HL-60 (cell line): ENCODE results near the gene DPPA3.
"Not testable (repeated sequence)": the region's sequence is repeated elsewhere in the genome, so short reads cannot be mapped to it uniquely, and the experiment has no call there.

ENCODE experiments used
- DNase-seq, 2 experiments: peaks; one replicate each; pipeline ENCODE4 v3.0.0-alpha.2; 2010 to 2020; ENCODE audit warnings: low read depth in 1 of 2, low spot score in 1 of 2
- H3K27ac ChIP-seq: fragments of 250-450 bp; sonication (Bioruptor Pico); replicated peaks from 2 replicates; pipeline ENCODE4 v1.5.1; 2020; ENCODE audit warnings: mild to moderate bottlenecking, moderate library complexity
- H3K27me3 ChIP-seq: fragments of 250-450 bp; sonication (Bioruptor Pico); 2 replicates; pipeline ENCODE4 v1.5.1; 2021; ENCODE audit warnings: mild to moderate bottlenecking, moderate library complexity; ENCODE audit not compliant: insufficient read depth, poor library complexity, severe bottlenecking
- H3K4me3 ChIP-seq: replicated peaks from 2 replicates; pipeline ENCODE4 v1.5.1; 2011; ENCODE audit warnings: mild to moderate bottlenecking, control low read depth, low read length; ENCODE audit not compliant: insufficient read depth
- CTCF ChIP-seq: IDR thresholded peaks from one replicate; pipeline ENCODE4 v1.5.1; 2011; ENCODE audit warnings: low read length, control low read depth, inconsistent platforms; ENCODE audit not compliant: insufficient read depth
- GABPA ChIP-seq: IDR thresholded peaks from 2 replicates; pipeline ENCODE4 v1.6.1; 2012; ENCODE audit warnings: low read depth
- POLR2AphosphoS5 ChIP-seq: IDR thresholded peaks from 2 replicates; pipeline ENCODE4 v1.6.1; 2012; ENCODE audit warnings: low read depth
- REST ChIP-seq: IDR thresholded peaks from 2 replicates; pipeline ENCODE4 v1.6.1; 2012; ENCODE audit warnings: low read depth; ENCODE audit not compliant: insufficient replicate concordance
- SPI1 ChIP-seq: IDR thresholded peaks from 2 replicates; pipeline ENCODE4 v1.6.1; 2012; ENCODE audit warnings: low read depth, mild to moderate bottlenecking, borderline replicate concordance

DPPA3 gene

GRCh38 chr12:7719946-7720730, 8.9 kb downstream of the DPPA3 start:
- Histone ChIP-seq H3K27me3 (no peaks in the 10 kb centered on the region), H3K4me3 (no peak overlapping the region), H3K27ac (no peak overlapping the region)
- no peak for DNase-seq
- TF ChIP-seq REST (no peak), POLR2AphosphoS5 (no peak), SPI1 (no peak), GABPA (no peak), CTCF (no peak)

GRCh38 chr12:7723926-7724325, 12.7 kb downstream of the DPPA3 start:
- Histone ChIP-seq H3K27me3 (no peaks in the 10 kb centered on the region), H3K4me3 (no peak overlapping the region), H3K27ac (no peak overlapping the region)
- TF ChIP-seq POLR2AphosphoS5: no peak
- TF ChIP-seq REST: no peak
- TF ChIP-seq GABPA: no peak
- TF ChIP-seq CTCF: no peak
- TF ChIP-seq SPI1: no peak
- DNase-seq: no peak

- no peak overlapping the region for H3K4me3 ChIP-seq
- H3K27me3 ChIP-seq: peaks cover 2% of the 10 kb centered on the region
- H3K27ac ChIP-seq: no peak overlapping the region
- no peak for DNase-seq
- no peak for TF ChIP-seq SPI1
- no peak for TF ChIP-seq CTCF
These were observed 18.5 kb downstream of the DPPA3 start for GRCh38 chr12:7729746-7730145.

GRCh38 chr12:7730984-7731383, 19.8 kb downstream of the DPPA3 start:
- H3K27me3 ChIP-seq, DNase-seq, H3K4me3 ChIP-seq, H3K27ac ChIP-seq: not testable (repeated sequence)
